Neural progenitor cell (in vitro differentiated cells): Measurements from ENCODE around the gene SLIT1. TPM values are rescaled to one million over a fixed set of nuclear protein-coding genes. Genes with fewer than 3 reads are reported as not detected.

Experiments used
- DNase-seq: peaks from one replicate; pipeline ENCODE4 v3.0.0-alpha.2; 2016; ENCODE audit warnings: low spot score
- H2AFZ ChIP-seq: fragments of 200-600 bp; sonication (generic); replicated peaks from 2 replicates; pipeline ENCODE4 v1.6.1; 2016; ENCODE audit warnings: antibody characterized with exemption
- H3F3A ChIP-seq: fragments of 200-600 bp; sonication (generic); 2 replicates; pipeline ENCODE4 v1.6.1; 2016; ENCODE audit warnings: antibody characterized with exemption, low read depth
- H3K27ac ChIP-seq: fragments of 200-600 bp; sonication (generic); 2 replicates; pipeline ENCODE4 v1.5.1; 2016; ENCODE audit warnings: mild to moderate bottlenecking
- H3K27me3 ChIP-seq: fragments of 200-600 bp; sonication (generic); 2 replicates; pipeline ENCODE4 v1.6.1; 2016; ENCODE audit warnings: mild to moderate bottlenecking, moderate library complexity
- H3K36me3 ChIP-seq: fragments of 200-600 bp; sonication (generic); 2 replicates; pipeline ENCODE4 v1.5.1; 2016
- H3K4me1 ChIP-seq: fragments of 200-600 bp; sonication (generic); 2 replicates; pipeline ENCODE4 v1.6.1; 2016; ENCODE audit warnings: mixed run types
- H3K4me2 ChIP-seq: fragments of 200-600 bp; sonication (generic); 2 replicates; pipeline ENCODE4 v1.6.1; 2016
- H3K4me3 ChIP-seq: fragments of 200-600 bp; sonication (generic); 2 replicates; pipeline ENCODE4 v1.5.1; 2016
- H3K79me2 ChIP-seq: fragments of 200-600 bp; sonication (generic); 2 replicates; pipeline ENCODE4 v1.6.1; 2016; ENCODE audit warnings: low read depth
- H3K9ac ChIP-seq: fragments of 200-600 bp; sonication (generic); 2 replicates; pipeline ENCODE4 v1.6.1; 2016
- H3K9me3 ChIP-seq: fragments of 200-600 bp; sonication (generic); 2 replicates; pipeline ENCODE4 v1.5.1; 2016; ENCODE audit warnings: low read depth
- H4K20me1 ChIP-seq: fragments of 200-600 bp; sonication (generic); 2 replicates; pipeline ENCODE4 v1.6.1; 2016; ENCODE audit warnings: low read depth
- H3K27ac Mint-ChIP-seq: 3 replicates; pipeline ENCODE4 v1.8.0; 2021; ENCODE audit warnings: mixed read lengths
- H3K27me3 Mint-ChIP-seq: 2 replicates; pipeline ENCODE4 v1.8.0; 2022; ENCODE audit warnings: low read depth, mild to moderate bottlenecking, inconsistent platforms, moderate library complexity, mixed read lengths; ENCODE audit not compliant: insufficient read depth
- H3K36me3 Mint-ChIP-seq: 3 replicates; pipeline ENCODE4 v1.8.0; 2021; ENCODE audit warnings: mixed read lengths
- H3K4me1 Mint-ChIP-seq: 3 replicates; pipeline ENCODE4 v1.8.0; 2021; ENCODE audit warnings: mixed read lengths
- H3K4me3 Mint-ChIP-seq: 3 replicates; pipeline ENCODE4 v1.8.0; 2021; ENCODE audit warnings: mild to moderate bottlenecking, moderate library complexity, mixed read lengths
- H3K9me3 Mint-ChIP-seq: 3 replicates; pipeline ENCODE4 v1.8.0; 2020; ENCODE audit warnings: mixed read lengths
- EZH2 ChIP-seq: fragments of 200-600 bp; sonication (generic); IDR thresholded peaks from 2 replicates; pipeline ENCODE4 v1.6.1; 2017; ENCODE audit warnings: antibody characterized with exemption, mild to moderate bottlenecking, moderate library complexity
- EZH2phosphoT487 ChIP-seq: fragments of 200-600 bp; sonication (generic); IDR thresholded peaks from 2 replicates; pipeline ENCODE4 v1.6.1; 2017; ENCODE audit warnings: antibody characterized with exemption
- total RNA-seq: library from RNA; depleted of rRNA; stranded (reverse); fragments of >200 nt; gene quantifications from 2 replicates; pipeline ENCODE4 v1.2.3, GENCODE V29; 2015; ENCODE audit warnings: low replicate concordance
- TF ChIP-seq, protein P1 (sequence below): fragments of 200-600 bp; sonication (generic); IDR thresholded peaks from 2 replicates; pipeline ENCODE4 v1.5.1; 2017; ENCODE audit warnings: antibody characterized with exemption, mild to moderate bottlenecking

SLIT1 gene
- total RNA-seq, 1 donor from 2014 or later = 0.92 TPM

- Mint-ChIP-seq H3K4me3 (no peak overlapping the region), H3K4me1 (peaks cover 19% of the 10 kb centered on the region), H3K36me3 (peaks cover 15% of the 10 kb centered on the region), H3K27me3 (peaks cover 4% of the 10 kb centered on the region), H3K9me3 (no peaks in the 10 kb centered on the region), H3K27ac (peak overlapping the region; percentile 43)
- Histone ChIP-seq H3K36me3 (no peaks in the 10 kb centered on the region), H2AFZ (no peak overlapping the region), H3K4me1 (peaks cover 15% of the 10 kb centered on the region), H4K20me1 (peaks cover 16% of the 10 kb centered on the region), H3K27ac (no peak overlapping the region), H3K4me2 (peak overlapping the region; percentile 57), H3F3A (peaks cover 14% of the 10 kb centered on the region), H3K9ac (no peak overlapping the region), H3K27me3 (no peaks in the 10 kb centered on the region), H3K4me3 (no peak overlapping the region), H3K79me2 (no peaks in the 10 kb centered on the region), H3K9me3 (no peaks in the 10 kb centered on the region)
- DNase-seq = peak; percentile 90
- TF ChIP-seq, protein P1, sequence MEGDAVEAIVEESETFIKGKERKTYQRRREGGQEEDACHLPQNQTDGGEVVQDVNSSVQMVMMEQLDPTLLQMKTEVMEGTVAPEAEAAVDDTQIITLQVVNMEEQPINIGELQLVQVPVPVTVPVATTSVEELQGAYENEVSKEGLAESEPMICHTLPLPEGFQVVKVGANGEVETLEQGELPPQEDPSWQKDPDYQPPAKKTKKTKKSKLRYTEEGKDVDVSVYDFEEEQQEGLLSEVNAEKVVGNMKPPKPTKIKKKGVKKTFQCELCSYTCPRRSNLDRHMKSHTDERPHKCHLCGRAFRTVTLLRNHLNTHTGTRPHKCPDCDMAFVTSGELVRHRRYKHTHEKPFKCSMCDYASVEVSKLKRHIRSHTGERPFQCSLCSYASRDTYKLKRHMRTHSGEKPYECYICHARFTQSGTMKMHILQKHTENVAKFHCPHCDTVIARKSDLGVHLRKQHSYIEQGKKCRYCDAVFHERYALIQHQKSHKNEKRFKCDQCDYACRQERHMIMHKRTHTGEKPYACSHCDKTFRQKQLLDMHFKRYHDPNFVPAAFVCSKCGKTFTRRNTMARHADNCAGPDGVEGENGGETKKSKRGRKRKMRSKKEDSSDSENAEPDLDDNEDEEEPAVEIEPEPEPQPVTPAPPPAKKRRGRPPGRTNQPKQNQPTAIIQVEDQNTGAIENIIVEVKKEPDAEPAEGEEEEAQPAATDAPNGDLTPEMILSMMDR = peak; percentile 19
- no peak for TF ChIP-seq EZH2phosphoT487
Measured at GRCh38 chr10:97222326-97222961, 36.7 kb upstream of the SLIT1 start.

DNA sequence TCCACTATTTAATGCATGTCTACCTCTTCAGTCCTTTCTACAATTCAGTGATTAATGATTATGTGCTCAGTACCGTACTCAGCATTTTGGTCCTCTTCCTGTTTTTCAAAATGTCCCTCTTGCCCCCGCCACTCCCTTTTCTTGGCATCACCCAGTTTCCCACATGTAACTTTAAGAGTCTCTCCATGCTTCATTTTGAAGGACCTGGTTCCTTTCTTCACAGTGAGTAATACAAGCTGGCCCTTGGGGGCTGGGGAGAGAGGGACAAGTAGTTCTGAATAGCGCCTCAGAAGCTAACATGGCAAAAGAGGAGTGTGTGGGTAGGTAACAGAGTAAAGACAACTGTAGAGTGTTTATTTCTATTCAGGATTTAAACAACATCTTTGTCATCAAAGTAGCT is 34.6 kb upstream of the SLIT1 start:
- Histone ChIP-seq H2AFZ (no peak overlapping the region), H3K79me2 (no peaks in the 10 kb centered on the region), H3K4me1 (peaks cover 15% of the 10 kb centered on the region), H3K4me3 (no peak overlapping the region), H3K4me2 (no peak overlapping the region), H3K9ac (no peak overlapping the region), H3F3A (peaks cover 14% of the 10 kb centered on the region), H3K27me3 (no peaks in the 10 kb centered on the region), H3K27ac (no peak overlapping the region), H4K20me1 (peaks cover 16% of the 10 kb centered on the region), H3K9me3 (no peaks in the 10 kb centered on the region), H3K36me3 (no peaks in the 10 kb centered on the region)
- Mint-ChIP-seq H3K36me3 (peaks cover 9% of the 10 kb centered on the region), H3K4me1 (peaks cover 19% of the 10 kb centered on the region), H3K27me3 (no peaks in the 10 kb centered on the region), H3K27ac (no peak overlapping the region), H3K9me3 (no peaks in the 10 kb centered on the region), H3K4me3 (no peak overlapping the region)
- no peak for DNase-seq
- TF ChIP-seq EZH2 = no peak
- no peak for TF ChIP-seq EZH2phosphoT487
- TF ChIP-seq, protein P1 = no peak

- H3K27me3 ChIP-seq = no peaks in the 10 kb centered on the region
- H3K4me2 ChIP-seq = no peak overlapping the region
- Mint-ChIP-seq H3K4me3 (no peak overlapping the region), H3K27me3 (no peaks in the 10 kb centered on the region), H3K36me3 (peaks cover 3% of the 10 kb centered on the region), H3K27ac (no peak overlapping the region), H3K9me3 (no peaks in the 10 kb centered on the region), H3K4me1 (peaks cover 8% of the 10 kb centered on the region)
- no peak overlapping the region for H2AFZ ChIP-seq
- no peak overlapping the region for H3K27ac ChIP-seq
- DNase-seq = no peak
- no peaks in the 10 kb centered on the region for H3K9me3 ChIP-seq
- H3K4me1 ChIP-seq = peaks cover 5% of the 10 kb centered on the region
- peaks cover 4% of the 10 kb centered on the region for H3F3A ChIP-seq
- H3K79me2 ChIP-seq = no peaks in the 10 kb centered on the region
- peaks cover 5% of the 10 kb centered on the region for H4K20me1 ChIP-seq
- H3K36me3 ChIP-seq = no peaks in the 10 kb centered on the region
- H3K4me3 ChIP-seq = no peak overlapping the region
- no peak overlapping the region for H3K9ac ChIP-seq
- TF ChIP-seq EZH2phosphoT487 = no peak
- TF ChIP-seq, protein P1 = no peak
Measured at GRCh38 chr10:97217299-97217698, 31.5 kb upstream of the SLIT1 start.
